ENCODE results near the gene MEN1. TPM values are rescaled to one million over a fixed set of nuclear protein-coding genes. Genes with fewer than 3 reads are reported as not detected.

The MEN1 gene
- total and polyA plus RNA-seq, 2 of the 13 experiments (the other 11 are each of a cell fraction or from before 2014, with no cell fraction given), result 20.5 to 27.3 TPM

GRCh38 chr11:64796047-64796756, 14.1 kb downstream of the MEN1 start:
- Histone ChIP-seq H3K79me2 (ENCODE audit: insufficient read depth, low read length) (no peaks in the 10 kb centered on the region), H3K36me3 (replicated peaks in 1 of 2; ENCODE audit: control insufficient read depth in 1 of 2, insufficient read depth in 2 of 2, low read length in 2 of 2) (no peaks in the 10 kb centered on the region; a peak in 1 of 5 replicates), H4K20me1 (ENCODE audit: insufficient read depth, low read length) (no peaks in the 10 kb centered on the region), H3K27ac (ENCODE audit: extremely low read length, insufficient read depth, low read length) (no peak overlapping the region), H3K27me3 (ENCODE audit: control insufficient read depth in 1 of 2, insufficient read depth in 2 of 2, low read length in 2 of 2) (no peaks in the 10 kb centered on the region), H3K4me1 (ENCODE audit: insufficient read depth, low read length) (peaks cover 44% of the 10 kb centered on the region), H2AFZ (ENCODE audit: low read length) (no peak overlapping the region), H3K4me2 (ENCODE audit: low read depth, low read length) (no peak overlapping the region), H3K9ac (ENCODE audit: insufficient read depth, low read depth, low read length) (no peak overlapping the region), H3K9me3 (ENCODE audit: low read length) (no peaks in the 10 kb centered on the region), H3K4me3 (replicated peaks in 1 of 3; ENCODE audit: insufficient read depth in 1 of 3, low read depth in 2 of 3, low read length in 3 of 3) (no peak overlapping the region)
- ATAC-seq (no peak), DNase-seq (ENCODE audit: low spot score) (no peak), FAIRE-seq (no peak)
- intact Hi-C loops (cut with micrococcal nuclease; ENCODE audit: unreplicated experiment), result no loop called here
- TF ChIP-seq MXD1 (CRISPR knock-in tag; IDR thresholded peaks at IDR 0.05) (no peak), ZNF687 (CRISPR knock-in tag; IDR thresholded peaks at IDR 0.05) (peak; percentile 17; the same call in 1 of the 2 replicates), ZBTB33 (CRISPR knock-in tag; IDR thresholded peaks at IDR 0.05) (peak; percentile 47; the same call in 1 of the 2 replicates), ZBTB38 (CRISPR knock-in tag; IDR thresholded peaks at IDR 0.05) (peak; percentile 83), ZNF777 (CRISPR knock-in tag; IDR thresholded peaks at IDR 0.05) (no peak), ZFP91 (CRISPR knock-in tag; IDR thresholded peaks at IDR 0.05; ENCODE audit: borderline replicate concordance) (0 out of 2 replicates have a peak, but pooled peaks have one; percentile 12)
- CTCF ChIA-PET (ENCODE audit: low intra/inter-chr PET ratio, low total read pairs), result no interaction called here
- 71% methylated on average over 11 of the region's 19 CpGs for WGBS (ENCODE audit: low lambda C conversion rate)
- in situ Hi-C loops (cut with HindIII; ENCODE audit: extremely low pct_ligation_motif_present, low pct_unique_long_range_greater_than_20kb), result no loop called here
- POLR2A ChIA-PET, result no interaction called here
- BruUV-seq (replicated peaks), result no TSS peak

All from HepG2 (cell line).